Esophagus (tissue), 2 donors: Measurements from ENCODE around the gene ATP13A4. TPM values are rescaled to one million over a fixed set of nuclear protein-coding genes. Genes with fewer than 3 reads are reported as not detected.
"Not testable (repeated sequence)": the region's sequence is repeated elsewhere in the genome, so short reads cannot be mapped to it uniquely, and the experiment has no call there.

Experiments
- H3K27ac ChIP-seq, 2 donors: one replicate each; pipeline ENCODE4 v1.5.1; 2013; ENCODE audit warnings: low read depth in 2 of 2, mild to moderate bottlenecking in 2 of 2, inconsistent platforms in 1 of 2, low read length in 1 of 2, moderate library complexity in 1 of 2
- H3K27me3 ChIP-seq, 2 donors: one replicate each; pipeline ENCODE4 v1.6.1; 2013; ENCODE audit warnings: low read length in 2 of 2, control low read depth in 1 of 2, mild to moderate bottlenecking in 1 of 2; ENCODE audit not compliant: insufficient read depth in 2 of 2, control insufficient read depth in 1 of 2
- H3K36me3 ChIP-seq, 2 donors: one replicate each; pipeline ENCODE4 v1.6.1; 2013; ENCODE audit warnings: low read length in 1 of 2; ENCODE audit not compliant: control insufficient read depth in 2 of 2, insufficient read depth in 2 of 2
- H3K4me1 ChIP-seq, 2 donors: one replicate each; pipeline ENCODE4 v1.6.1; 2013; ENCODE audit warnings: low read length in 1 of 2; ENCODE audit not compliant: control insufficient read depth in 2 of 2, insufficient read depth in 2 of 2
- H3K4me3 ChIP-seq, 2 donors: one replicate each; pipeline ENCODE4 v1.5.1; 2013; ENCODE audit warnings: low read length in 2 of 2, mild to moderate bottlenecking in 2 of 2, low read depth in 1 of 2, moderate library complexity in 1 of 2
- H3K9me3 ChIP-seq, 2 donors: one replicate each; pipeline ENCODE4 v1.6.1; 2013; ENCODE audit warnings: mild to moderate bottlenecking in 2 of 2, low read depth in 1 of 2, low read length in 1 of 2, moderate library complexity in 1 of 2; ENCODE audit not compliant: control insufficient read depth in 2 of 2, insufficient read depth in 1 of 2
- WGBS, 2 donors: extraction: QIAGEN DNeasy Blood & Tissue Kit; methylation state at CpG; one replicate each; pipeline ENCODE4 v1.1.7; 2013; 5-methylcytosine and 5-hydroxymethylcytosine counted together
- polyA plus RNA-seq, 2 donors: library from polyadenylated mRNA; stranded (reverse); fragments of 200-250 nt; gene quantifications; one replicate each; pipeline ENCODE4 v1.2.3, GENCODE V29; 2013
- donor health status: healthy with polysubstance abuse.
- donor health status: Bipolar disorder and iron deficiency.

Gene ATP13A4
- polyA plus RNA-seq, 2 donors, result 24.9 to 28.4 TPM

DNA sequence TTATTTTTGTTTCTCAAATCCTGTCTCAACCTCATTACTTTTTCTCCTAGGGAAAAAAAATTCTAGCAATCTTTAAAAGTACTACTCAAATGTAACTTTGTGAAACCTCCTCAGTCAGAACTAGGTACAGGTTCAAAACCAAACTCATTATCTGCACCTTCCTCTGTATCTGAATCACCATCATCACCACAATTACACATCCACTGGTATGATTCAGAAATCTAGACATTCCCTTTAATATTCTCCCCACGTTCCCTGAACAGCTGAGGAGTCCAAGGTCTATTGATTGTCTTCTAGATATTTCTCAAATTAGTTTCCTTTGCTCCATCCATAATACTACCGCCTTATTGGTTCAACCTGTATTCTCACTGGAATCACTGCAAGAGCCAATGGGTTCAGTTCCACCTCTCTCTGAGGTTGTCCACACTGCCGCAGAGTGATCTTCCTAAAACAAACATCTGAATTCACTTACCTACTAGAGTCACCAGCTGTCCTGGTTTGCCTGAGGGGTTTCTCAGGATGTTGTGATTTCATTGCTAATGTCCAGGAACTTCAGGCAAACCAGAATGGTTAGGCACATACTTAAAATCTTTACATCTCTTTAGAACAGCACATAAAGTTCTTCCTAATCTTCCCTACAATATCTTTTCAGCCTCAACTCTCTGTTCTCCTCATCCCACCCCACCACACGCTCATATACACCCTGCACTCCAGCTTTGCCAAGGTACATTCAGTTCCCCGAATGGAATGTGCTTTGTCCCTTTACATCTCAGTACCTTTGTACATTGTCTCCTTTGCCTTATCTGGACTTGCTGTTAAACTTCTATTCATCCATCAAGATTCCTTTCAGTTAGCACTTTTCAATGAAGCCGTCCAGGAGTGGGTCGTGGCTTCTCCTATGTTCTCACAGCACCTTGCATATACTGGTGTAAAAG is 24.2 kb downstream of the ATP13A4 start:
- Histone ChIP-seq H3K27me3 (no peaks in the 10 kb centered on the region), H3K9me3 (no peaks in the 10 kb centered on the region), H3K36me3 (no peaks in the 10 kb centered on the region), H3K27ac (no peak overlapping the region), H3K4me1 (no peaks in the 10 kb centered on the region), H3K4me3 (no peak overlapping the region)
- 72 to 74% methylated on average over 7 of the region's 7 CpGs for WGBS, 2 donors

DNA sequence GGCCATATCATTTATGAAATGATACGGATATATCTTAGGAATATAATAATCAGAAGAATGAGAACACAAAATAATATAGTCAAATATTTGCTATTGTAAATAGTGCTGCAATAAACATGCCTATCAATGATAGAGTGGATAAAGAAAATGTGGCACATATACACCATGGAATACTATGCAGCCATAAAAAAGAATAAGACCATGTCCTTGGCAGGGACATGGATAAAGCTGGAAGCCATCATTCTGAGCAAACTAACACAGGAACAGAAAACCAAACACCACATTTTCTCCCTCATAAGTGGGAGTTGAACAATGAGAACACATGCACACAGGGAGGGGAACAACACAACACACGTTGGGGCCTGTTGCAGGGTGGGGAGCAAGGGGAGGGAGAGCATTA is 28.6 kb downstream of the ATP13A4 start:
- H3K4me1 ChIP-seq, H3K27me3 ChIP-seq, H3K4me3 ChIP-seq, H3K27ac ChIP-seq, H3K9me3 ChIP-seq, H3K36me3 ChIP-seq: not testable (repeated sequence)
- WGBS, 2 donors, result 67 to 85% methylated on average over 2 of the region's 2 CpGs

DNA sequence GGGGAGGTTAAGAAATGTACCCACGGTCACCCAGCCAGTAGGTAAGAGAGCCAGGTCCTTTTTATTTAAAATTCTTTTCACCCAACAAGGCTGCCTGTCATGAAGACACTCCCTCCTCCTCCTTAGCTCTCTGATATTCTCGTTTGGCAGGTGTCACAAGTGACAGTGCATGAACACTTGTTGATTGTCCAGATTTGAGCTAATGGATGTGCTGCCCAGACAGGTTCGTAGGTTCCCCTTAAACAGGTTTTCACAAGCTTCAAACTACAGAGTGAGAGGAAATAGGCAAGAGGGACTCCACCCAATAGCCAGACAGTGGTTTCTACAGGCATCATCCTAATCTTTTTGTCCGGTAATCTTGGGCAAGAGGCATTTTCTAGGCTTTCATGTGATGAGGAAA is 32.2 kb downstream of the ATP13A4 start:
- no peak overlapping the region for H3K4me3 ChIP-seq
- 38 to 54% methylated on average over 4 of the region's 4 CpGs for WGBS, 2 donors
- H3K36me3 ChIP-seq, result no peaks in the 10 kb centered on the region
- H3K4me1 ChIP-seq, result no peaks in the 10 kb centered on the region
- H3K9me3 ChIP-seq, result no peaks in the 10 kb centered on the region
- no peaks in the 10 kb centered on the region for H3K27me3 ChIP-seq
- peak overlapping the region; percentile 82 to 91 for H3K27ac ChIP-seq

DNA sequence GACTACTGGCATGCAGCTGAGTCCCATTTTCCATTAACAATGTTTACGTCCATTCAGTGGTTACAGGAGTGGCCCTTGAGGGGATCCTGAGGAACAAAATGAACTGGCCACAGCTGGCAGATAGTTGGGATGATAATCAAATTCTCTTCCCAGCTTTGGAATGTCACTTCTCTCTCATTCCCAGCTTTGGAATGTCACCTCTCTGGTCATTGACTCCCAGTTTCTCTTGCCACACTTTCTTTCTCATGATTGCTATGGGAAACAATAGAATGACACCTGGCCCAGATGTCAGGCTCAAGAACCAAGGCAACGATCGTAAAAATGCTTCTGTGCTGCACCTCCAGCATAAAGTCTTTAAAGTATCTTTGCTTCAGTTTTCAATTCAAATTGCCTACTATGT is 34.0 kb downstream of the ATP13A4 start:
- H3K4me3 ChIP-seq, result no peak overlapping the region
- H3K4me1 ChIP-seq, result no peaks in the 10 kb centered on the region
- H3K9me3 ChIP-seq, result no peaks in the 10 kb centered on the region
- H3K36me3 ChIP-seq, result no peaks in the 10 kb centered on the region
- no peaks in the 10 kb centered on the region for H3K27me3 ChIP-seq
- 80 to 86% methylated on average over 3 of the region's 3 CpGs for whole genome bisulfite sequencing, 2 donors
- H3K27ac ChIP-seq, result no peak overlapping the region

DNA sequence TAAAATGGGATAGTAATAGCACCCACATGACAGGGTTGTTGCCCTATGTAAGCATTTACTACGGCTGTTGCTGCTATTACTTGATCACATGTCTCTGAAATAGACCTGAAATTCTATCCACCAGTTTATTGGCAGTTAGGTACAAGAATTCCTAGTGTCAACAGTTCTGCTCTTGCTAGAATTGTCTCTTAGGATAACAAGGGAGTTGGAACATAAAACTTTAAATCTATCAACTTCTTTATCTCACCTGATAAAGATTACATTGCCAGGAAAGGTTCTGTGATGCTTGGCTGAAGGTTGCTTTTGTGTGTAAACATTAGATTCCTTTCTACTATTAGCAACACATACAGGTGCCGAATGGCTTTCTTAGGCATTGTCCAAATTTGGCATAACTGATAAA is 38.7 kb downstream of the ATP13A4 start:
- H3K4me3 ChIP-seq, result no peak overlapping the region
- H3K4me1 ChIP-seq, result no peaks in the 10 kb centered on the region
- WGBS, 2 donors, result 42 to 64% methylated on average over 2 of the region's 2 CpGs
- H3K27me3 ChIP-seq, result no peaks in the 10 kb centered on the region
- no peaks in the 10 kb centered on the region for H3K9me3 ChIP-seq
- no peak overlapping the region for H3K27ac ChIP-seq
- H3K36me3 ChIP-seq, result peaks cover 0 to 5% of the 10 kb centered on the region in 2 donors

DNA sequence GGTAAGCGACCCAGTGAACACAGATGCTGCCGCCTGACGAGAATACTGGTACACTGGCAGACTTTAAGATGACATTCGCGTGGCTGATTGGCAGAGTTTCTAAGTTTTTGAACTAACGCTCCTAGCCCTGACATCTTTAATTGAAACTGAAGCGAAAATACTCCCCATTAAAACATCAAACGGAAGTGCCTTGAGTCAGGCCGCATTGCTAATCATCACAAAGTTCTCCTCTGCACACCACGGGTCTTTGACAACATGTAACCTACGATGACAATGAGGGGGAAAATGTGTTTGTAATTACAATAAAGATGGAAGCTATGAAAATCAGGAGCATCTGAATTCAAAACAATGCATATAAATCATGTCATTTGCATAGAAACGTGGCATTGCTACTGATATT is 44.5 kb downstream of the ATP13A4 start:
- peaks cover 0 to 5% of the 10 kb centered on the region in 2 donors for H3K36me3 ChIP-seq
- no peaks in the 10 kb centered on the region for H3K27me3 ChIP-seq
- H3K27ac ChIP-seq, result peak overlapping the region in 1 of 2 donors; percentile 31
- 85% methylated on average over 12 of the region's 12 CpGs for WGBS, 2 donors
- H3K4me1 ChIP-seq, result peaks cover 0 to 2% of the 10 kb centered on the region in 2 donors
- H3K4me3 ChIP-seq, result no peak overlapping the region
- no peaks in the 10 kb centered on the region for H3K9me3 ChIP-seq

DNA sequence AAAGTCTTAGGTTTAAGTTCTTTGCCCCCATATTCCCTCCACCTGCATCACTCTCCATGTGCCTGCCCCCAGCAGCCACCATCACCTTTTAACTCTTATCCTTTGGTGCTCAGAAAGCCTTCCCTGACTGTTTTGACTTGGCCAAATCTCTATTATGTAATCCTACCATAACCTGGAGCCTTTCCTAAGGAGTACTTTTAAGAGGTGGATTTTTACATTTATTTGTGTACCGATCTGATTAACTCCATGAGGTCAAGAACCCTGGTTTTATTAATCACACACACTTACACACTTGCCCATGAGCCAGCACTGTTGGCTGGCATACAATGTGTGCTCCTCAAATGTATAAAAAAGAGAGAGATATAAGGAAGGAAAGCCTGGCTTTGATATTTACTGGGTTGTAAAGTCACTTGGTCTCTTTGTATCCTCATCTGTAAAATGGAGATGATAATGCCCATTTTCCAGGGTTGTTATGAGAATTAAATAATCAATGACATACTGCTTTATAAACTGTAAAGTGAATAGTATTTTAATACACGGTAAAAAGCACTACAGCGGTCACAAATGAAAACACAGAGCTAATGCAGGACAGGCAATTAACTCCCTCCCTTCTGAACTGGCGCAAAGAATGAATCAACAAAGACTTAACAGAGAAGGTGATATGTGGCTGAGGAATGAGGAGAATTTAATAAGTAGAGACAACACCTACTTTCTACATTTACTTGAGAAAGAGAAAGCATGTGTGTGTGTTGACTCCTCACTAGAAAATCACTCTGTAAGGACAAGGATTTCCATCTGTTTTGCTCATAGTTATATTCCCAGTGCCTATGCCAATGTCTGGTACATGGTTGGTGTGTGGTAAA is 45.4 kb downstream of the ATP13A4 start:
- H3K36me3 ChIP-seq, result peaks cover 0 to 5% of the 10 kb centered on the region in 2 donors
- WGBS, 2 donors, result 64 to 66% methylated on average over 4 of the region's 4 CpGs
- H3K27ac ChIP-seq, result no peak overlapping the region
- H3K4me3 ChIP-seq, result no peak overlapping the region
- H3K27me3 ChIP-seq, result no peaks in the 10 kb centered on the region
- H3K9me3 ChIP-seq, result no peaks in the 10 kb centered on the region
- H3K4me1 ChIP-seq, result peaks cover 0 to 2% of the 10 kb centered on the region in 2 donors

DNA sequence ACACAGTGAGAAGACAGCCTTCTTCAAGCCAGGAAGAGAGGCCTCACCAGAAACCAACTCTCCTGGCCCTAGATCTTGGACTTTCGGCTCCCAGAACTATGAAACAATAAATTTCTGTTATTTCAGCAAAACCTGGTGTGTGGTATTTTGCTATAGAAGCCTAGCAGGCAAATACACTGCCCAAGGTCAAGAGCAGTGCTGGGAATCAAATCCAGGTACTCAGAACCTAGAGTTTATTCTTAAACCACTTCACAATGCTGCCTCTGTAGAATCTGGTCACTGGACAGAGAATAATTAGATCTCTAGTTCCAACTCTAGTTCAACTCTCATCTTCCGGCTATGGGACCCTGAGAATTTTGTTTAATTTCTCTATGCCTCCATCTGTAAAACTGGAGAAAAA is 46.6 kb downstream of the ATP13A4 start:
- 86 to 87% methylated on average over 2 of the region's 2 CpGs for WGBS, 2 donors
- Histone ChIP-seq H3K4me3 (no peak overlapping the region), H3K9me3 (no peaks in the 10 kb centered on the region), H3K27me3 (no peaks in the 10 kb centered on the region), H3K27ac (no peak overlapping the region), H3K36me3 (no peaks in the 10 kb centered on the region), H3K4me1 (peaks cover 0 to 2% of the 10 kb centered on the region in 2 donors)

DNA sequence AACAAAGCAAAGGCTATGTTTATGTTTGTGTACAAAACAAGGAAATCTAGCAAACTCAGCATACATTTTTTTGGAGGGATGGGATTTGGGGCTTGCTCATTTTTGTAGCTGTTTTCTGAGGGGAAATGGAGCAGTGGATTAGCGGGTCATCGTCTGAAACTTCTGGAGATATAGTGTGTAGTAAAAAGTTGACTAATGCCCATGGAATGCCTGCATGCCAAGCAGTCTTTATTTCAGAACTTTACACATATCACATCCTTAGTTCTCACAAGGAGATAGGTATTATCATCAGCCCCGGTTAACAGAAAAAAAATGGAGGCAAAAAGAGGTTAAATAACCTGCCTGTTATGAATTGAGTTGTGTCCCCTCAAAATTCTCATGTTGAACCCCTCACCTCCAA is 47.1 kb downstream of the ATP13A4 start:
- no peaks in the 10 kb centered on the region for H3K27me3 ChIP-seq
- peaks cover 0 to 2% of the 10 kb centered on the region in 2 donors for H3K4me1 ChIP-seq
- no peak overlapping the region for H3K4me3 ChIP-seq
- no peaks in the 10 kb centered on the region for H3K36me3 ChIP-seq
- no peak overlapping the region for H3K27ac ChIP-seq
- no peaks in the 10 kb centered on the region for H3K9me3 ChIP-seq
- WGBS, 2 donors, result 81 to 85% methylated on average over 3 of the region's 3 CpGs
